ENCODE data around the gene POLR1A.

DNA sequence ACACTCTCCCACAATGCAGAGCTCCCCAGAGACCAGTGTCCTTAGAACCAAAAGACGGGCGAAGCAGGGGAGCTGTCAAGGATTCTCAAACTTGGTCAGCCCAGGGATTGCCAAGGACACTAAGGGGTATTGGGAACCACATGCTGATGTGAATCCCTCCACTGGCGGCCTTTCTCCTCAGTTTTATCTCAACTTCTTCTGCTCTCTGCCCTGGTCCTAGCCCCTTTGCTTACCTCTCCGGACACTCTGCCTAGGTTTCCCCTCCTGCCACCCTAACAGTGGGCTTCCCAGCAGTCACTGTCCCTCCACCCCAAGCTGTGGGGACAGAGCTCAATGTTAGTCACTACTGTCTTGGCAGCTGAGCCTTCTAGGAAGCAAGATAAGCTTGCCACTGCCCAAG, 61.1 kb downstream of the POLR1A start:
- TF ChIP-seq CTCF (IDR thresholded peaks at IDR 0.05; ENCODE audit: poor library complexity) (no peak), EZH2 (IDR thresholded peaks at IDR 0.05; ENCODE audit: borderline replicate concordance) (no peak)
